ENCODE results near the gene UBE2D3.

Gene UBE2D3

GRCh38 chr4:102826890-102827673 lies at the start of gene UBE2D3:
UBE2D3 (minus strand) TSS chr4:102827551; CDS start chr4:102826508, 1,043 bp downstream.
- peak; percentile 98 for DNase-seq (ENCODE audit: low read depth, low spot score)
- TF ChIP-seq, protein P1, sequence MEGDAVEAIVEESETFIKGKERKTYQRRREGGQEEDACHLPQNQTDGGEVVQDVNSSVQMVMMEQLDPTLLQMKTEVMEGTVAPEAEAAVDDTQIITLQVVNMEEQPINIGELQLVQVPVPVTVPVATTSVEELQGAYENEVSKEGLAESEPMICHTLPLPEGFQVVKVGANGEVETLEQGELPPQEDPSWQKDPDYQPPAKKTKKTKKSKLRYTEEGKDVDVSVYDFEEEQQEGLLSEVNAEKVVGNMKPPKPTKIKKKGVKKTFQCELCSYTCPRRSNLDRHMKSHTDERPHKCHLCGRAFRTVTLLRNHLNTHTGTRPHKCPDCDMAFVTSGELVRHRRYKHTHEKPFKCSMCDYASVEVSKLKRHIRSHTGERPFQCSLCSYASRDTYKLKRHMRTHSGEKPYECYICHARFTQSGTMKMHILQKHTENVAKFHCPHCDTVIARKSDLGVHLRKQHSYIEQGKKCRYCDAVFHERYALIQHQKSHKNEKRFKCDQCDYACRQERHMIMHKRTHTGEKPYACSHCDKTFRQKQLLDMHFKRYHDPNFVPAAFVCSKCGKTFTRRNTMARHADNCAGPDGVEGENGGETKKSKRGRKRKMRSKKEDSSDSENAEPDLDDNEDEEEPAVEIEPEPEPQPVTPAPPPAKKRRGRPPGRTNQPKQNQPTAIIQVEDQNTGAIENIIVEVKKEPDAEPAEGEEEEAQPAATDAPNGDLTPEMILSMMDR (IDR thresholded peaks at IDR 0.05; ENCODE audit: low read depth, low read length): peak; percentile 29
- H3K4me3 ChIP-seq (ENCODE audit: low read depth, low read length): peak within 1 kb of the TSS; percentile 79
- in situ Hi-C loops (cut with HindIII; ENCODE audit: low sequenced_read_pairs): no loop called here

- H3K4me3 ChIP-seq (ENCODE audit: low read depth, low read length): no peak overlapping the region
- no peak for DNase-seq (ENCODE audit: low read depth, low spot score)
- in situ Hi-C loops (cut with HindIII; ENCODE audit: low sequenced_read_pairs): no loop called here
- TF ChIP-seq, protein P1 (IDR thresholded peaks at IDR 0.05; ENCODE audit: low read depth, low read length): no peak
These were observed 44.4 kb upstream of the UBE2D3 start for GRCh38 chr4:102871772-102872171.

DNA sequence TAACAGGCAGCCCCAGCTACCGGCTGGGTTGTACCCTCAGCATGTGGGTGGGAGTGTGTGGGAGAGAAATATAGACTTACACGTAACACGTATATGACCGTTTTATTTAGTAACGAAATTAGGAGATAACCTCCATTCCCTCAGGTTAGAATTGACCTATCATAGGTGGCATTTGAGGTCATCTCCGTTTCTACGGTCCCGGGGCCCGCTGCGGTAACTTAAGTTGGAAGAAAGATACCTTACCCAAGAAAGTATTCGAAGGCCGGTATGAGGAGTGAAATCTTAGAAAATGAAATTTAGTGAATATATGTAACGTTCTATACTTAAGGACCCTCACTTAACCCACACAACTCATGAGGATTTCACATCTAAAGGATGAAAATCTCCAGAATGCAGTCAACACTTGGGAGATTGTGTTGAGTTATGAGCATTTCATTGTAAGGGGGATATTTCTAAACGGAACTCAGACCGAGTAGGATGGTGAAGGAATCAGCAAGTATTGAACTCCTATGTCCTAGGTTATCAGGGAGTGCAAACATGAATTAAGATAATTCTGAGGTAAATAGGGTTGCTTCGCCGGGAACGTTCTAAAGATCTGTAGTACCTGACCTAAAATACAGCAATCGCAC lies 42.3 kb upstream of the UBE2D3 start:
- in situ Hi-C loops (cut with HindIII; ENCODE audit: low sequenced_read_pairs): no loop called here
- TF ChIP-seq, protein P1 (IDR thresholded peaks at IDR 0.05; ENCODE audit: low read depth, low read length): no peak
- DNase-seq (ENCODE audit: low read depth, low spot score): no peak
- H3K4me3 ChIP-seq (ENCODE audit: low read depth, low read length): peak overlapping the region; percentile 57

DNA sequence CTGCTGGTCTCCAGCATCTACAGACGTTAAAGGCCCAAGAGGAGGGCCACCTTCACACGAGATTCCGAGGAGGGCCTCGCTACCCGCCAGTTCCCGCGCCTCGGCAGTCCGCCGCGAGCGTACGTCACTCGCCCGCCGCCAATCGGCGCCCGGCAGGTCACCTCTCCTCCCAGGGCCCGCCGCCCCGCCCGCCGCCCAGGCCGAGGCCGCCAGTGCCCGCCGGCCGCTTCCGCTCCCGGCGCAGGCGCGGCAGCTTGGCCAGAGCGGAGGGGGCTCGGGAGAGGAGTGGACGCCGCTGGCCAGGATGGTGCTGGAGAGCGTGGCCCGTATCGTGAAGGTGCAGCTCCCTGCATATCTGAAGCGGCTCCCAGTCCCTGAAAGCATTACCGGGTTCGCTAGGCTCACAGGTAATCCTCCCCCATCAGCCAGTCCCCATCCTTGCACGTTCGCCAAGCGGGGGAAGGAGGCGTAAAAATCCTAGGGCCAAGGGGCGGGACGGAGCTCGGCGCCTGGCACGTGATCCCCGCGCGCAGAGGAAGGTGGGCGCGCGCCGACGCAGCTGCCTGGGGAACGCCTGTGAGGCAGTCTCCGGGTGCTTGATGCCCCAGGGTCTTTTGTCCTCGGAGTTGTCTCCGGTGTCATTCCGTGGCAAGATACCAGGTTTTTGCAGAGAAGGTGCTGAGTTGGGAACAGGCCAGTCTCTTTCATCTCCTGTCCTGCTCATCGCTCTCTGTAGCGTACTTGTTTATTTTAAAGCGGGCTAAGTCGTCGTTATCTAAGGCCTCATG lies 41.6 kb upstream of the UBE2D3 start, which contains the start of gene CISD2:
CISD2 (plus strand) TSS at position 212 of the 788 bp plus-strand sequence; CDS start at position 305, 93 bp downstream.
- peak; percentile 92 for DNase-seq (ENCODE audit: low read depth, low spot score)
- in situ Hi-C loops (cut with HindIII; ENCODE audit: low sequenced_read_pairs): no loop called here
- TF ChIP-seq, protein P1 (IDR thresholded peaks at IDR 0.05; ENCODE audit: low read depth, low read length): no peak
- peak within 1 kb of the TSS; percentile 57 for H3K4me3 ChIP-seq (ENCODE audit: low read depth, low read length)

GRCh38 chr4:102868153-102868780 lies 40.9 kb upstream of the UBE2D3 start:
- TF ChIP-seq, protein P1 (IDR thresholded peaks at IDR 0.05; ENCODE audit: low read depth, low read length): no peak
- no peak for DNase-seq (ENCODE audit: low read depth, low spot score)
- in situ Hi-C loops (cut with HindIII; ENCODE audit: low sequenced_read_pairs): no loop called here
- H3K4me3 ChIP-seq (ENCODE audit: low read depth, low read length): peak overlapping the region; percentile 57
